ENCODE data around the gene STAC.
"Not testable (repeated sequence)": the region's sequence is repeated elsewhere in the genome, so short reads cannot be mapped to it uniquely, and the experiment has no call there.

The STAC gene

GRCh38 chr3:36482256-36482655 is 102.0 kb downstream of the STAC start:
- DNase-seq: peak; percentile 55

DNA sequence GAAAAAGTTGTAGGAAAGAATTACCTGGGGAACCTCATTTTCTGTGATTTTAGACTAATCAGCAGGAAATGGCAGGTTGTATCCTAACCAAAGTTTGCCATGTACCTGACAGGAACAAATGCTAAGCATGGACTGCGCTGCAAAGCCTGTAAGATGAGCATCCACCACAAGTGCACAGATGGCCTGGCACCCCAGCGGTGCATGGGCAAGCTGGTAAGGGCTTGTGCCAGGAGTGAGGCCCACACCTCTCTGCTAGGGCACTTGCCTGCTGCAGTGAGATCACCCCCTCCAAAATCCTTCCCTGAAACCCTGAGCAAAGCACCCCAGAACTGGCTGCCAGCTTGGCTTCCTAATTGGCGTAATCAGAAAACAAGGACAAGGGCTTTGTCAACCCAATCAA is 102.6 kb downstream of the STAC start:
- DNase-seq: no peak

GRCh38 chr3:36483709-36484108 is 103.4 kb downstream of the STAC start:
- DNase-seq: no peak

DNA sequence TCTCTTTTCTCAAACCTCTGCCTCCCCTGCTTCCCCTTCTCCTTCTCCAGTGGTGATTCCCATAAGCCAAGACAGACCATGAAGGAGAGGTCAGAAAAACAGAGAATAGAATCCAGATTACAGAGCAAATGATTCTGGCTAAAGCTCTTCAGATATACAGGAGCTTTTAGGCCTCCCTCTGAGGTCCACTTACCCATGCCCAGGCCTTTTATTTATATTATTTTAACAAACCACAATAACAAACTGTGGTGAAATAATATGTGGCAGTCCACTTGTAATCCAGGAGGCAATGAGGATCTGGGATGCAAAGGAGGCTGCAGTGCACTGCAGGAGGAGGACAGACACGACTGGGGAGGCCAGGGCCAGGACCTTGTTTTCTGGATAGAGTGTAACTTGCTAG is 104.1 kb downstream of the STAC start:
- DNase-seq: no peak

GRCh38 chr3:36486009-36486795 is 105.9 kb downstream of the STAC start:
- DNase-seq: no peak

- no peak for DNase-seq
Observed at GRCh38 chr3:36487616-36488015, 107.3 kb downstream of the STAC start.

DNA sequence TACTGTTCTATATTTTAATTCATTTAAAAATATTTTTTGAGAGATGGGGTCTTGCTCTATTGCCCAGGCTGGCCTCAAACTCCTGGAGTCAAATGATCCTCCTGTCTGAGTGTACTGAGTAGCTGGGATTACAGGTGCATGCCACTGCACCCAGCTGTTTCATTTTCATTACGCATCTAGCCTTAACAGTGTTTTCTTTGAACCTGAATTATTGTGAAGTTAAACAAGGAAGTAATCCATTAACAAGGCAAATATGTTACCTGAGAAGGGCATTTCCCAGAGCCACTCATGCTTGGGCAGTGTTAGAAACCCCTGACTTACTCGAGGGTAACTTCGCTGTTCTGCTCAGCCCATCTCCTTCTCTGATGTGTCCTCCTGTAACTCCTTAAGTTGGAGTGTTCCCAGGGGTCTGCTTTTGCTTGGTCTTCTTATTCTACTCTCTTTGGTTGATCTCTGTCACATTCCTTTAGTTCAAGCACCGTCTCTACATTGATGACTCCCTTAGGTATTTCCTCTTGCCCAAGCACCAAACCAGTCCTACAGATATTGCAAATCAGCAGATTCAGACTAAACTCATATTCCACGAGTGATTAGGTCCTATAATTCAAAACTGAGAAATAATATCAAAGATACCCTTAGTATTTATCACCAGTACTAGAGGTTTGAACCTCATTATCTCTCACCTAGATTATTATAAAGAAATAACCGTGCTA is 107.9 kb downstream of the STAC start:
- DNase-seq: no peak

DNA sequence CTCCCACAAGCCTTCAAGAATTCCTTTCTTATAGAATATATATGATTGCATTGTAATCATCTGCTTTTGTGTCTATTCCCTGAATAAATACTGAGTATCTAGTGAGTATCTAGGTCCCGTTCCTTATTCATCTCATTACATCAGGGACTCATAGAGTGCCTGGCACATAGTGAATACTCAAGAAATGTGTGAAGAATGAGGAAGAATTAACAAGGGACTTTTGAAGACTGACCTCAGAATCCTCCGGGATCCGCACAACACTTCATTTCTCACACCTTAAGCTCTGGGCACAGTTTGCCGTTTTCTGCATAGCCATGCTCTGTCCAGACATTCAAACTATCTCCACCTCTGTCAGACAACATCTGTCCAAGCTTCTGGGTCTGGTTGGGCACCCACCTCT is 108.8 kb downstream of the STAC start:
- DNase-seq: no peak

GRCh38 chr3:36489679-36490425 is 109.5 kb downstream of the STAC start:
- DNase-seq: no peak

DNA sequence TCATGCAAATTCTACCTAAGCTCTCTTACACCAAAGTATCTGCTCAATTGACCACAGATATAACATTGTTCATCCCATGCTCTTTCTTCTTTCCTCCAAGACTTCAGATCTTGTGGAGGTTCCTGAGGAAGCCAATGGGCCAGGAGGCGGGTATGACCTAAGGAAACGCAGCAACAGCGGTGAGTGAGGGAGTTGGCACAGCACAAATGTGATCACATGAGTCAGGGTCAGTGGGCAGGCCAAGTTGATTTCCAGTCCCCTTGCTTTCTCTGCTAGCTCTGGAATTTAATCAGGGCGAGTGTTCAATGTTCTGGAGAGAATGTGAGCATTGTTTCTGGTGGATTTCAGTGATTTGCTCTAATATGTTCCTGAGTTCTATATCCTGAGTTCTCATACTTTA is 112.7 kb downstream of the STAC start:
- DNase-seq: peak; percentile 47

DNA sequence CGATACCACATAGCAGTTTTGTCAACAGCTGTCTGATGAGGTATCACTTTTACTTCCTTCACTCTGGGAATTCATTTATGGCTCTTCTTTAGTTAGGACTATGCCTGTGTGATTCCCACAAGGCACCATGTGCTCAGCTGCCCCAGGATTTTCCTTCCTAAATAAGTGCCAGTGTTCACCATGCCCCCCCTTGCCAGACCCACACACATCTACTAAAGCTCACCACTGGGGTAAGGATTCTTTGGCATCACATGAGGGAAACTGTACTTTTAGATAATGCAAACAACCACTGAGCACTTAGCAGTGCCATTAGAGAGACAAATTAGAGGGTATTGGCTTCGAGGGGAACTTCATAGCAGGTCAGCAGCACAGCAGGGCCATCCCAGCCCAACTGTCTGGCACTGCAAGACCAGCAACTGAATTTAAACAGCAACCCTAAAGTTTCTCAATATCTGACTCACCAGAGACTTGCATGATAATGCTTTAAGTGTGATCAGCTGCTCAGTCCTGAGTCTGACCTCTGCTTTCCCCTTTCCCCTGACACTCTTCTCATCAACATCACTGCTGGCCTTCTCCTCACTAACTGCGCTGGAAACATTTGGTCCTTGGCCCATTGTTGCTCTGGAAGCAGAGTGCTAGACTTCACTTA is 114.3 kb downstream of the STAC start:
- DNase-seq: peak; percentile 86

GRCh38 chr3:36496684-36497633 is 116.7 kb downstream of the STAC start:
- peak; percentile 69 for DNase-seq

DNA sequence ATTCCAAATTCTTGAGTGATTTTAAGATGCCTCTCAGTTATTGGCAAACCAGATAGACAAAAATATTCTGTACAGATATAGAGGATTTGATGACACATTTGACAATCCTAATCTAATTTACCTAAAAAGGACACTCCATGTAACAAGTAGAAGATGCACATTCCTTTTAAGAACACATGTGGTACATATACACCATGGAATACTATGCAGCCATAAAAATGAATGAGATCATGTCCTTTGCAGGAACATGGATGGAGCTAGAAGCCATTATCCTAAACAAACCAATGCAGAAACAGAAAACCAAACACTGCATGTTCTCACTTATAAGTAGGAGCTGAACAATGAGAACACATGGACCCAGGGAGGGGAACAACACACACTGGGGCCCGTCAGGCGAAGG is 119.7 kb downstream of the STAC start:
- DNase-seq: not testable (repeated sequence)

DNA sequence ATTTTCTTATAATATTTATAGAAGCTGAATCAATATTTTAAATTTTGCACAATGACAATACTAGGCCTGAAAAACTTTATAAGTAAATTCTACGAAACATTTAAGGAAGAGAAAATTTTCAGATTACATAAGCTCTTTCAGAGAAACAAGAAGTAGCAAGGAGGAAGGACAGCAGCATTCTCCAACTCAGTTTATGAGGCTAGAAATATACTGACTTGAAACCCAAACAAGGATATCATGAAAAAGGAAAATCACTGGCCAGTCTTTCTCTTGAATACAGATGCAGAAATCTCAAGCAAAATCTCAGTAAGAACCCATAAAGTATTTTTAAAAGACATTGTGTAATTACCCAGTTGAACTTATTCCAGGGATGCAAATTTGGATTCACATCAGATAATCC is 121.3 kb downstream of the STAC start:
- peak; percentile 54 for DNase-seq

DNA sequence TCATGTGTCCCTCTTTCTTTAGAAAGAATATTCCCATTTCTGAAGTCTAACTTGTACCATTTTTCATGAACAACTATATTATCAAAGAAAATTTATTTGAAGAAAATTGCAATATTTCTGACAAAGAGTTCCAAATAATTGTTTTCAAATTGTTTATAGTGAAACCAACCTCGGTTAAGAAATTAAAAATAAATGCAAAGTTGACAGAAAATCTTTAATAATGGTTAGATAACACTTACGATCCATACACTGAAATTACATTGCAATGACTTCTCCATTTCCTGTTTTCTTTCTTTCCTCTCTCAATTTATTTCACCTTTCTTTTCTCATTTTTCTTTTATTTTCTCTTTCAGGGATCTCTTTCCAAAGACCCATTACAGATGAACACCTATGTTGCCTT is 125.1 kb downstream of the STAC start:
- DNase-seq: no peak

DNA sequence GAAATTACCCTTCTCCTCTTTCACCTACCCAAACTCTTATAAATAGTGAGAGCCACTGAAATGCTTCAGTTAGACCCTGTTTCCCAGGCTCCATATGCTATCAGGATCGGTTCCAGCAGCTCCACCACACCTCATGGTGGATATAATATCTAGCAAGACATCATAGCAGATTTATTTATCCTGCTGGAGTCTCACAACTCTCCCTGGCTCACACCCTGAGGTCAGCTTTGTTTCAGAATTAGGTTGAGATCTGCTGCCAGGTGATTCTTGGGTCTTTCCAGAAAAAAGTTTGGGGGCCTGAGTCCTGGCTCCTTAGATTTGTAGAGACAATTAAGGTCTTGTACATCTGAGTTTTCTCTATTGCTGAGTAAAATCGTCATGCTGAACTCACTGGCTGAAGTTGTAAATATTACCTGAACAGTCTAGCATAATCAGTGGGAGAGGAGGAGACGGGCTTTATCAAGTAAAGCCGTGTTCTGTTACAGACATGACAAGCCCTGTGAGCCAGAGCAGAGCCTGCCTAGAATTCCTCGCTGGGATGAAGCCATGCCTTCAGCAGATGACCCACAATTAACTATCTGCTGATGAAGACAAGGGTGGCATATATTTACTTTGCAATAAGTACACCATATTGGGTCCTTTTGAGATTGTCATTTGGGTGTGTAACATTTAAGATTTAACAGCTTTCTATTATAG is 131.6 kb downstream of the STAC start:
- DNase-seq: no peak

DNA sequence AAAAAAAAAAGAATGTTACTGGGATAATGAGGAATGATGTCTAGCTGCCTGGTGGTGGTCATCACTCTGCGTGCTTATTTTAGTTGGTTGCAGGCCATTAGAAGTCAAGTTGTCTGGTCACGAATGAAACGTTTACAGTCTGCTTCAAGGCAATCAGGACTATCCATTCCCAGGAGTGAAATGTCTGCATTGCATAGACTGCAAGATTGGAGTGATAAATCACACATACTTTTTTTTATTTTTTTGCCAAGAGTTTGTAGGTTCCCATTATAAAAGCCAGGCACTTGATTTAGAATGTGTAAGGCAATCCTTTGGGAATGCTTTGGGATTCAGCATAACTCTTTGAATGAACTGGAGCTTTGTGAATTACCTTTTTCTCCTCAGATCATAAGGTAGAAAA is 132.3 kb downstream of the STAC start:
- DNase-seq: no peak

GRCh38 chr3:36514171-36514570 is 133.9 kb downstream of the STAC start:
- DNase-seq: no peak

- no peak for DNase-seq
Observed at GRCh38 chr3:36519682-36520081, 139.4 kb downstream of the STAC start.

GRCh38 chr3:36520241-36521006 is 140.1 kb downstream of the STAC start:
- no peak for DNase-seq

DNA sequence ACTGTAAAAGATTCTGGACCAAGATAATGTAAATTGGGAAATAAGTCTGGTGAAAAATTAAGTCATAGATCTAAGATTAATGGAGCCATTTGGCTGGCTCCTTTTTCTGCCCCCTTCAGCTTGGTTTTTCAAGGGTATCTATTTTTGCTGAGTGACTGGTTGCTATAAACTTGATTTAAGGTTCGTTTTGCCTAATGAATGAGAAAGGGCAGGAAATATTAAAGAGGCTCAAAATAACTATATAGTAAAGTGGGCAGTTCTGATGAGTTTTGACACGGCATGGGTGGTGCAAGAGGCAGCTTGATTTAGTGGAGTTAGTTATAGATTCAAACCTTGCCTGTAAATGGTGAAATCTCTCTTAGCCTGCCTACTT is 140.7 kb downstream of the STAC start:
- DNase-seq: no peak
